Fibroblast of lung (primary cell): Measurements from ENCODE around the gene S100A11.

ENCODE experiments used
- EZH2 ChIP-seq: IDR thresholded peaks from 2 replicates; pipeline ENCODE4 v1.5.1; 2012; ENCODE audit warnings: low read length, control low read depth, mild to moderate bottlenecking; ENCODE audit errors: missing control alignments
- TF ChIP-seq, protein P1 (sequence below), 2 donors: IDR thresholded peaks in 1 of 2; conservative IDR thresholded peaks in 1 of 2; 1 replicate in 1 of 2; 2 replicates in 1 of 2; pipeline ENCODE4 v1.5.1; 2011 to 2012; ENCODE audit warnings: low read length in 2 of 2, control low read depth in 1 of 2, inconsistent platforms in 1 of 2, low read depth in 1 of 2, mild to moderate bottlenecking in 1 of 2

DNA sequence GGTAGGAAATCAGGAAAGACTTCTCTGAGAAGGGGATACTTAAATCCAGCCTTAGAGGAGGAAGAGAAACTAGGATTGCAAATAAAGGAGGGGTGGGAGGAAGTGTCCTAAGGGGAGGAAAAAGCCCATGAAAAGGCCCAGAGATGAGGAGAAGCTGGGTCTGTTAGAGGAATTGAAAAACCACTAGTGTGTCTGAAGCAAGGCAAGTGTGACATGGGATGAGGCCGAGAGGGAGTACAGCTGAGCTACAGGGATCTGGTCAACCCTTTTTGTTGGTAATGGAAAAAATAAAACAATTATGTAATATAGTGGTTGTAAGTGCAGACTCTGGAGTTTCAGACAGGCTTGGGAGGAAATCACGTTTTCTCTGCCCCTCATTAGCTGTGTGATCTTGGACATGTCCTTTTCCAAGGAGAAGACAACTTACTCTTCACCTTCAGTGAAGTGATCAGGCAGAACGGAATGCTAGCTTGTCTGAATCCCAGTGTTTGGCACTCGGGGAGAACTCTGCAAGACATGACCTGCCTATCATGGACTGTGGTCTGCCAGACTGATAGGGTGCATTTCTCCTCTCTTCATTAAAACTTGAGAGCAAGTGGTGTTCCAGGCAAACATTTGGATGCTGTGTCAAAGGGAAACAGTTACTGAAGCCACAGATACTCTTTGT is 35.7 kb downstream of the S100A11 start:
- TF ChIP-seq EZH2 = no peak
- TF ChIP-seq, protein P1, sequence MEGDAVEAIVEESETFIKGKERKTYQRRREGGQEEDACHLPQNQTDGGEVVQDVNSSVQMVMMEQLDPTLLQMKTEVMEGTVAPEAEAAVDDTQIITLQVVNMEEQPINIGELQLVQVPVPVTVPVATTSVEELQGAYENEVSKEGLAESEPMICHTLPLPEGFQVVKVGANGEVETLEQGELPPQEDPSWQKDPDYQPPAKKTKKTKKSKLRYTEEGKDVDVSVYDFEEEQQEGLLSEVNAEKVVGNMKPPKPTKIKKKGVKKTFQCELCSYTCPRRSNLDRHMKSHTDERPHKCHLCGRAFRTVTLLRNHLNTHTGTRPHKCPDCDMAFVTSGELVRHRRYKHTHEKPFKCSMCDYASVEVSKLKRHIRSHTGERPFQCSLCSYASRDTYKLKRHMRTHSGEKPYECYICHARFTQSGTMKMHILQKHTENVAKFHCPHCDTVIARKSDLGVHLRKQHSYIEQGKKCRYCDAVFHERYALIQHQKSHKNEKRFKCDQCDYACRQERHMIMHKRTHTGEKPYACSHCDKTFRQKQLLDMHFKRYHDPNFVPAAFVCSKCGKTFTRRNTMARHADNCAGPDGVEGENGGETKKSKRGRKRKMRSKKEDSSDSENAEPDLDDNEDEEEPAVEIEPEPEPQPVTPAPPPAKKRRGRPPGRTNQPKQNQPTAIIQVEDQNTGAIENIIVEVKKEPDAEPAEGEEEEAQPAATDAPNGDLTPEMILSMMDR (conservative IDR thresholded peaks at IDR 0.05 in 1 of 2, IDR thresholded peaks at IDR 0.05 in 1 of 2; ENCODE audit: low read depth in 1 of 2, low read length in 2 of 2) = no peak
